ENCODE results near the gene ASTE1. TPM values are rescaled to one million over a fixed set of nuclear protein-coding genes. Genes with fewer than 3 reads are reported as not detected.

ASTE1 gene
- total RNA-seq, 1 donor from 2014 or later, result 4.0 TPM

DNA sequence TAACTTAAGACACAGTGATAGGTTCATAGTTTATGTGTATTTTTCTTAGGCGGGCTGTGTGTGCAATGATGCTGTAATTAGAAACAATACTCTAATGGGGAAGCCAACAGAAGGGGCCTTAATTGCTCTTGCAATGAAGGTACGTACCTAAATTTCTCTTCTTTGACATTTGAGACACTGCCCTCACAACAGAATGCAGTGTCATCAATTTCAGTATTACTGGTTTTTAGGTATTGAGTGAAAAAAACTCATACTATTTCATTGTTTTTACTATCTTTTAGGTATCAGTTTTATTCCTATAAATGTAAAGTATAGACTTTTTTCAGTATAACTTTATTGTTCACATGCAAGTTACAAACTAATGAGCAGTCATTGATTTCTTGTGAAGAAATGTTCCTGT lies 59.3 kb downstream of the ASTE1 start:
- no peak overlapping the region for H3K27ac ChIP-seq (replicated peaks)
- no peak for DNase-seq
- peaks cover 85% of the 10 kb centered on the region for H3K36me3 ChIP-seq
- H3K4me1 ChIP-seq, result no peaks in the 10 kb centered on the region
- intact Hi-C loops (cut with micrococcal nuclease), result no loop called here
- no peaks in the 10 kb centered on the region for H3K9me3 ChIP-seq (replicated peaks)
- TF ChIP-seq, protein P1, sequence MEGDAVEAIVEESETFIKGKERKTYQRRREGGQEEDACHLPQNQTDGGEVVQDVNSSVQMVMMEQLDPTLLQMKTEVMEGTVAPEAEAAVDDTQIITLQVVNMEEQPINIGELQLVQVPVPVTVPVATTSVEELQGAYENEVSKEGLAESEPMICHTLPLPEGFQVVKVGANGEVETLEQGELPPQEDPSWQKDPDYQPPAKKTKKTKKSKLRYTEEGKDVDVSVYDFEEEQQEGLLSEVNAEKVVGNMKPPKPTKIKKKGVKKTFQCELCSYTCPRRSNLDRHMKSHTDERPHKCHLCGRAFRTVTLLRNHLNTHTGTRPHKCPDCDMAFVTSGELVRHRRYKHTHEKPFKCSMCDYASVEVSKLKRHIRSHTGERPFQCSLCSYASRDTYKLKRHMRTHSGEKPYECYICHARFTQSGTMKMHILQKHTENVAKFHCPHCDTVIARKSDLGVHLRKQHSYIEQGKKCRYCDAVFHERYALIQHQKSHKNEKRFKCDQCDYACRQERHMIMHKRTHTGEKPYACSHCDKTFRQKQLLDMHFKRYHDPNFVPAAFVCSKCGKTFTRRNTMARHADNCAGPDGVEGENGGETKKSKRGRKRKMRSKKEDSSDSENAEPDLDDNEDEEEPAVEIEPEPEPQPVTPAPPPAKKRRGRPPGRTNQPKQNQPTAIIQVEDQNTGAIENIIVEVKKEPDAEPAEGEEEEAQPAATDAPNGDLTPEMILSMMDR (IDR thresholded peaks at IDR 0.05; ENCODE audit: borderline replicate concordance), result no peak
- H3K4me3 ChIP-seq, result no peak overlapping the region
- H3K27me3 ChIP-seq (ENCODE audit: low read depth), result no peaks in the 10 kb centered on the region

DNA sequence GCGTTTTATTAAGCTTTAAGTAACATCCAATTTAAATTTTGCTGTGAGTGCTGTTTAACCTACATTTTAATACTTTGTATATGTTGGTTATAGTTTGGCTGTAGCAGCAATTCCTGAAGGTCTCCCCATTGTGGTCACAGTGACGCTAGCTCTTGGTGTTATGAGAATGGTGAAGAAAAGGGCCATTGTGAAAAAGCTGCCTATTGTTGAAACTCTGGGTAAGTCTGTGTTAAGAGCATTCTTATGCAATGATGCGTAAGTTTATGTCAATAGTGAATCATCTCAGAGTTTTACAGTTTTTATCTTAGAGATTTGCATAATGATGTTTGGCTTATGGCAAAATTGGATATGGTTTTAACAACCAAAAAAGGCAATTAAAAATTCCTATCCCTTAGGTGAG lies 62.7 kb downstream of the ASTE1 start:
- intact Hi-C loops (cut with micrococcal nuclease), result no loop called here
- no peaks in the 10 kb centered on the region for H3K27me3 ChIP-seq (ENCODE audit: low read depth)
- H3K27ac ChIP-seq (replicated peaks), result no peak overlapping the region
- no peaks in the 10 kb centered on the region for H3K9me3 ChIP-seq (replicated peaks)
- peaks cover 6% of the 10 kb centered on the region for H3K4me1 ChIP-seq
- DNase-seq, result no peak
- TF ChIP-seq, protein P1 (IDR thresholded peaks at IDR 0.05; ENCODE audit: borderline replicate concordance), result no peak
- H3K36me3 ChIP-seq, result peaks cover 73% of the 10 kb centered on the region
- no peak overlapping the region for H3K4me3 ChIP-seq

Other genes starting within 250 kb of the ASTE1 start
- gene ATP2C1, start 132.7 kb downstream of the ASTE1 start, total RNA-seq, result 57.1 TPM
- gene NEK11, start 52 bp upstream of the ASTE1 start, total RNA-seq, result 1.3 TPM

Measured in left ventricle myocardium inferior (tissue), 1 donor.